Activated CD8-positive, alpha-beta memory T cell treated with anti-CD3 and anti-CD28 coated beads, Interleukin-2, amount 50 U/mL, for 48 hours (primary cell): ENCODE measurements around the gene ATP11B.

Experiments
- DNase-seq: peaks from one replicate; pipeline ENCODE4 v3.0.0-alpha.2; 2020

ATP11B gene

GRCh38 chr3:182964179-182964578 is 170.9 kb downstream of the ATP11B start:
- no peak for DNase-seq

GRCh38 chr3:182965861-182966366 is 172.6 kb downstream of the ATP11B start:
- no peak for DNase-seq

- DNase-seq, result no peak
Measured at GRCh38 chr3:182967218-182968204, 174.2 kb downstream of the ATP11B start.

- DNase-seq, result no peak
Measured at GRCh38 chr3:182969277-182969676, 176.0 kb downstream of the ATP11B start.

GRCh38 chr3:182969853-182970252 is 176.5 kb downstream of the ATP11B start:
- no peak for DNase-seq

- DNase-seq, result no peak
Measured at GRCh38 chr3:182970811-182971418, 177.6 kb downstream of the ATP11B start.
